Measurements from ENCODE around the gene CELF2. TPM values are rescaled to one million over a fixed set of nuclear protein-coding genes. Genes with fewer than 3 reads are reported as not detected.
"Not testable (repeated sequence)": the region's sequence is repeated elsewhere in the genome, so short reads cannot be mapped to it uniquely, and the experiment has no call there.

Gene CELF2
- polyA plus RNA-seq, 2 donors: 2.2 to 4.0 TPM

DNA sequence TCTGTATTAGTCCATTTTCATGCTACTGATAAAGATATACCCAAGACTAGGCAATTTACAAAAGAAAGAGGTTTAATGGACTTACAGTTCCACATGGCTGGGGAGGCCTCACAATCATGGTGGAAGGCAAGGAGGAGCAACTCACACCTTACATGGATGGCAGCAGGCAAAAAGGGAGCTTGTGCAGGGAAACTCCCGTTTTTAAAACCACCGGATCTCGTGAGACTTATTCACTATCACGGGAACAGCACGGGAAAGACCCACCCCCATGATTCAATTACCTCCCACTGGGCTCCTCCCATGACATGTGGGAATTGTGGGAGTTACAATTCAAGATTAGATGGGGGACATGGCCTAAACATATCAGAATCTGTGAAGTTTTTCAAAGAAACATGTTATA is 329.9 kb downstream of the CELF2 start:
- WGBS, 2 donors: 87 to 96% methylated on average over 5 of the region's 5 CpGs
- H3K4me3 ChIP-seq (ENCODE audit: low read depth in 1 of 2, low read length in 2 of 2); H3K4me1 ChIP-seq (ENCODE audit: control insufficient read depth in 2 of 2, insufficient read depth in 2 of 2, low read length in 1 of 2); H3K27me3 ChIP-seq (ENCODE audit: control insufficient read depth in 1 of 2, insufficient read depth in 2 of 2, low read length in 2 of 2); H3K9me3 ChIP-seq (ENCODE audit: control insufficient read depth in 2 of 2, insufficient read depth in 1 of 2, low read depth in 1 of 2, low read length in 1 of 2); H3K27ac ChIP-seq (ENCODE audit: low read depth in 2 of 2, low read length in 1 of 2); H3K36me3 ChIP-seq (ENCODE audit: control insufficient read depth in 2 of 2, insufficient read depth in 2 of 2, low read length in 1 of 2): not testable (repeated sequence)

- Histone ChIP-seq H3K9me3 (ENCODE audit: control insufficient read depth in 2 of 2, insufficient read depth in 1 of 2, low read depth in 1 of 2, low read length in 1 of 2) (no peaks in the 10 kb centered on the region), H3K27ac (ENCODE audit: low read depth in 2 of 2, low read length in 1 of 2) (no peak overlapping the region), H3K4me3 (ENCODE audit: low read depth in 1 of 2, low read length in 2 of 2) (no peak overlapping the region), H3K27me3 (ENCODE audit: control insufficient read depth in 1 of 2, insufficient read depth in 2 of 2, low read length in 2 of 2) (no peaks in the 10 kb centered on the region), H3K36me3 (ENCODE audit: control insufficient read depth in 2 of 2, insufficient read depth in 2 of 2, low read length in 1 of 2) (no peaks in the 10 kb centered on the region), H3K4me1 (ENCODE audit: control insufficient read depth in 2 of 2, insufficient read depth in 2 of 2, low read length in 1 of 2) (no peaks in the 10 kb centered on the region)
- 92 to 96% methylated on average over 9 of the region's 9 CpGs for WGBS, 2 donors
Measured at GRCh38 chr10:11351801-11352200, 334.1 kb downstream of the CELF2 start.

DNA sequence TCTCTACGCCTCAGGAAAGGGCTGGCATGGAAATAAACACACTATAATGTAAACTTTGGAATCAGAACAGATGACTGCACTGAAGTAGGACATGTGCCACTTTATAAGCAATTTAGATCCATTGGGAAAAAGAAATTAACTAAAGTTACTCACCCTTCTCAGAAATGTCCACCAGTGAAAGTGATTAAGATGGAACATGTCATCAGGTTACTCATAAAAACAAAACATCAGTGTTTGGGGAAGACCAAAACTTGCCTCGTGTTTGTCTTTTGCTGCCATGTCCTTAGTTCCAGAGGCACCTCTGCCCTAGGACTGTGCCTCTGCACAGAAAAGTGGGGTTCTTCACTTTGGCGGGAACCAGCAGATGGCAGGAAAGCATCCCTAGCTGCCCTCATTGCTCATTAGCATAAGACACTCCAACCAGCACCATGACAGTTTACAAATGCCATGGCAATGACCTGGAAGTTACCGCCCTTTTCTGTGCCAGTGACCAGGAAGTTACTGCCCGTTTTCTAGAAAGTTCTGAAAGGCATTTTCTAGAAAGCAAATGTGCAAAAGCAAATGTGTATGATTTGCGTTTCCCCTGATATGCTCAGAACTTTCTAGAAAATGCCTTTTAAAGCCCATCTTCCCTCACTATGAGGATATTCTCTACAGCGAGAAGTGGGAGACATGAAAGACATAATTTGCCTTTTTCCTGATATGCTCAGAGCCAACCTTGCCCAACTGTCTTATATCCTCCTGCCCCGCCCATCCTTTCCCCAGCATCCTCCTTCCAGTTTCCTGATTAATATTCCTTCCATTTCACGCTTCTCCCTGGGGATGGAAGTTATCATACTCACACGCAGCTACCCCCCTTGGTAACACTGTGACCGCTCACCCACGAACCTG is 335.6 kb downstream of the CELF2 start:
- Histone ChIP-seq H3K9me3 (ENCODE audit: control insufficient read depth in 2 of 2, insufficient read depth in 1 of 2, low read depth in 1 of 2, low read length in 1 of 2) (no peaks in the 10 kb centered on the region), H3K36me3 (ENCODE audit: control insufficient read depth in 2 of 2, insufficient read depth in 2 of 2, low read length in 1 of 2) (no peaks in the 10 kb centered on the region), H3K4me1 (ENCODE audit: control insufficient read depth in 2 of 2, insufficient read depth in 2 of 2, low read length in 1 of 2) (no peaks in the 10 kb centered on the region), H3K4me3 (ENCODE audit: low read depth in 1 of 2, low read length in 2 of 2) (no peak overlapping the region), H3K27me3 (ENCODE audit: control insufficient read depth in 1 of 2, insufficient read depth in 2 of 2, low read length in 2 of 2) (no peaks in the 10 kb centered on the region), H3K27ac (ENCODE audit: low read depth in 2 of 2, low read length in 1 of 2) (no peak overlapping the region)
- 87 to 90% methylated on average over 12 of the region's 12 CpGs for WGBS, 2 donors

DNA sequence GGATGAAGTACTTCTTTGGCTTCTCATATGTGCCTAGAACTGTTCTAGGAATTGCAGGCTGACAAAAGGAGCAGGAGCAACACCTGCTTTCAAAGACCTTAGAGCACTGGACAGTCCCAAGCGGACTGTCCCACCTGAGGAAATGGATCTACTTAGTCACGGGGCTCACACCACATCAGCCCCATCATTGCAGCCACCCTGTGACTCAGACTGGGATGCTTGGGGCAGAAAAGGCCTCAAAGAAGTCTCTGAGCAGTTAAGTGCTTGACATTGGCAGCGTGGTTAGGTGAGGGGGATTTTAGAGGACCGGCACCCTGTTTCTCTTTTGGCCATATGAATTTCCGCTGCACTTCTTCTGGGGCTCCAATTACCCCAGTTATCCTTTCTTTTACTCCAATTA is 337.2 kb downstream of the CELF2 start:
- H3K36me3 ChIP-seq (ENCODE audit: control insufficient read depth in 2 of 2, insufficient read depth in 2 of 2, low read length in 1 of 2): no peaks in the 10 kb centered on the region
- no peaks in the 10 kb centered on the region for H3K27me3 ChIP-seq (ENCODE audit: control insufficient read depth in 1 of 2, insufficient read depth in 2 of 2, low read length in 2 of 2)
- no peaks in the 10 kb centered on the region for H3K9me3 ChIP-seq (ENCODE audit: control insufficient read depth in 2 of 2, insufficient read depth in 1 of 2, low read depth in 1 of 2, low read length in 1 of 2)
- H3K27ac ChIP-seq (ENCODE audit: low read depth in 2 of 2, low read length in 1 of 2): no peak overlapping the region
- no peaks in the 10 kb centered on the region for H3K4me1 ChIP-seq (ENCODE audit: control insufficient read depth in 2 of 2, insufficient read depth in 2 of 2, low read length in 1 of 2)
- 83 to 94% methylated on average over 5 of the region's 5 CpGs for WGBS, 2 donors
- no peak overlapping the region for H3K4me3 ChIP-seq (ENCODE audit: low read depth in 1 of 2, low read length in 2 of 2)

- WGBS, 2 donors: 64 to 70% methylated on average over 7 of the region's 7 CpGs
- H3K27me3 ChIP-seq (ENCODE audit: control insufficient read depth in 1 of 2, insufficient read depth in 2 of 2, low read length in 2 of 2): no peaks in the 10 kb centered on the region
- H3K27ac ChIP-seq (ENCODE audit: low read depth in 2 of 2, low read length in 1 of 2): no peak overlapping the region
- no peak overlapping the region for H3K4me3 ChIP-seq (ENCODE audit: low read depth in 1 of 2, low read length in 2 of 2)
- no peaks in the 10 kb centered on the region for H3K9me3 ChIP-seq (ENCODE audit: control insufficient read depth in 2 of 2, insufficient read depth in 1 of 2, low read depth in 1 of 2, low read length in 1 of 2)
- no peaks in the 10 kb centered on the region for H3K36me3 ChIP-seq (ENCODE audit: control insufficient read depth in 2 of 2, insufficient read depth in 2 of 2, low read length in 1 of 2)
- no peaks in the 10 kb centered on the region for H3K4me1 ChIP-seq (ENCODE audit: control insufficient read depth in 2 of 2, insufficient read depth in 2 of 2, low read length in 1 of 2)
Measured at GRCh38 chr10:11355592-11355991, 337.9 kb downstream of the CELF2 start.

DNA sequence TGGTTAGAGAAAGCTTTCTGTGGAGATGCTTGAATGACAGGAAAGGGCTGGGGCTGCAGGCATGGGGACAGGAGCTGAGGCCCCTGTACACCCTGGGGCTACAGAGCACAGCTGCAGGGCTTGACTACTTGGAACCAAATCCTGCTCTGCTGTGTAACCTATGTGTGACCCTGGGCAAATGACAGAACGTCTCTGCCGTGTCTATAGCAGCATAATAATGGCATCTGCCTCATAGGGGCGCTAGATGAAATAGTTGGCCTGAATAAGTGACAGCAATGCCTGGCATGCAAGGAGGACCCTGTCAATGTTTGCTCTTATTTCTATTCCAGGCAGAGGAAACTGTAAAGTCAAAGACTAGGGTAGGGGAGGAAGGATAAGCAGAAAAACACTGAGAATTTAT is 339.8 kb downstream of the CELF2 start:
- 58 to 66% methylated on average over 3 of the region's 3 CpGs for WGBS, 2 donors
- Histone ChIP-seq H3K36me3 (ENCODE audit: control insufficient read depth in 2 of 2, insufficient read depth in 2 of 2, low read length in 1 of 2) (no peaks in the 10 kb centered on the region), H3K27ac (ENCODE audit: low read depth in 2 of 2, low read length in 1 of 2) (no peak overlapping the region), H3K27me3 (ENCODE audit: control insufficient read depth in 1 of 2, insufficient read depth in 2 of 2, low read length in 2 of 2) (no peaks in the 10 kb centered on the region), H3K9me3 (ENCODE audit: control insufficient read depth in 2 of 2, insufficient read depth in 1 of 2, low read depth in 1 of 2, low read length in 1 of 2) (no peaks in the 10 kb centered on the region), H3K4me1 (ENCODE audit: control insufficient read depth in 2 of 2, insufficient read depth in 2 of 2, low read length in 1 of 2) (no peaks in the 10 kb centered on the region), H3K4me3 (ENCODE audit: low read depth in 1 of 2, low read length in 2 of 2) (no peak overlapping the region)

GRCh38 chr10:11358011-11358410 is 340.3 kb downstream of the CELF2 start:
- H3K27me3 ChIP-seq (ENCODE audit: control insufficient read depth in 1 of 2, insufficient read depth in 2 of 2, low read length in 2 of 2): no peaks in the 10 kb centered on the region
- no peaks in the 10 kb centered on the region for H3K9me3 ChIP-seq (ENCODE audit: control insufficient read depth in 2 of 2, insufficient read depth in 1 of 2, low read depth in 1 of 2, low read length in 1 of 2)
- H3K36me3 ChIP-seq (ENCODE audit: control insufficient read depth in 2 of 2, insufficient read depth in 2 of 2, low read length in 1 of 2): no peaks in the 10 kb centered on the region
- H3K27ac ChIP-seq (ENCODE audit: low read depth in 2 of 2, low read length in 1 of 2): no peak overlapping the region
- no peaks in the 10 kb centered on the region for H3K4me1 ChIP-seq (ENCODE audit: control insufficient read depth in 2 of 2, insufficient read depth in 2 of 2, low read length in 1 of 2)
- H3K4me3 ChIP-seq (ENCODE audit: low read depth in 1 of 2, low read length in 2 of 2): no peak overlapping the region
- 82% methylated on average over 3 of the region's 3 CpGs for WGBS, 2 donors

DNA sequence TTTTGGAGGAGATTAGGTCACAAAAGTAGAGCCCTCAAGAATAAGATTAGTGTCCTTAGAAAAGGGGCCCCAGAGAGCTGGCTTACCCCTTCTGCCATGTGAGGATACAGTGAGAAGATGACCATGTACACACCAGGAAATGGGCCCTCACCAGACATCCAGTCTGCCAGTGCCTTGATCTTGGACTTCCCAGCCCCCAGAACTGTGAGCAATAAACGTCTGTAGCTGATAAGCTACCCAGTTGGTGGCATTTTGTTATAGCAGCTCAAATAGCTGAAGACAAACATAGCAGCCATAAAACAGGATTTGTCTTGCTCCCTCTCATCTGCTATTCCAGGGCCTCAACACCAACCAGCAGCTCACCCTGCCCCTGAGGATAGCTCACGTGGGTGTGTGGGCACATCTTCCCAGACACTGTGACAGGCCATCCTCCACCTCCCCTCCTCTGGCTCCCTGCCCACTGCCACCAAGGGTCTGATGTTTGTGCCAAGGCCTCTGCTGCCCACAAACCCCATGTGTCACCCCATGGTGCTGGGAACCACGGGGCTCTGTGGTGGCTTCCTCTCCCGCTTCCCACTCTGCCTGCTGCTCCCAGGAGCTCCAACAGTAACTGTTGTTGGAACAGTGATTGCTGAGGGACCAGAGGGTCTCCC is 341.4 kb downstream of the CELF2 start:
- WGBS, 2 donors: 67 to 86% methylated on average over 4 of the region's 4 CpGs
- no peaks in the 10 kb centered on the region for H3K4me1 ChIP-seq (ENCODE audit: control insufficient read depth in 2 of 2, insufficient read depth in 2 of 2, low read length in 1 of 2)
- H3K9me3 ChIP-seq (ENCODE audit: control insufficient read depth in 2 of 2, insufficient read depth in 1 of 2, low read depth in 1 of 2, low read length in 1 of 2): no peaks in the 10 kb centered on the region
- H3K4me3 ChIP-seq (ENCODE audit: low read depth in 1 of 2, low read length in 2 of 2): no peak overlapping the region
- no peak overlapping the region for H3K27ac ChIP-seq (ENCODE audit: low read depth in 2 of 2, low read length in 1 of 2)
- no peaks in the 10 kb centered on the region for H3K36me3 ChIP-seq (ENCODE audit: control insufficient read depth in 2 of 2, insufficient read depth in 2 of 2, low read length in 1 of 2)
- no peaks in the 10 kb centered on the region for H3K27me3 ChIP-seq (ENCODE audit: control insufficient read depth in 1 of 2, insufficient read depth in 2 of 2, low read length in 2 of 2)

GRCh38 chr10:11359869-11360268 is 342.2 kb downstream of the CELF2 start:
- Histone ChIP-seq H3K4me1 (ENCODE audit: control insufficient read depth in 2 of 2, insufficient read depth in 2 of 2, low read length in 1 of 2) (no peaks in the 10 kb centered on the region), H3K27ac (ENCODE audit: low read depth in 2 of 2, low read length in 1 of 2) (no peak overlapping the region), H3K4me3 (ENCODE audit: low read depth in 1 of 2, low read length in 2 of 2) (no peak overlapping the region), H3K9me3 (ENCODE audit: control insufficient read depth in 2 of 2, insufficient read depth in 1 of 2, low read depth in 1 of 2, low read length in 1 of 2) (no peaks in the 10 kb centered on the region), H3K36me3 (ENCODE audit: control insufficient read depth in 2 of 2, insufficient read depth in 2 of 2, low read length in 1 of 2) (no peaks in the 10 kb centered on the region), H3K27me3 (ENCODE audit: control insufficient read depth in 1 of 2, insufficient read depth in 2 of 2, low read length in 2 of 2) (no peaks in the 10 kb centered on the region)
- WGBS, 2 donors: 94 to 95% methylated on average over 3 of the region's 3 CpGs

- H3K4me3 ChIP-seq (ENCODE audit: low read depth in 1 of 2, low read length in 2 of 2): no peak overlapping the region
- no peaks in the 10 kb centered on the region for H3K9me3 ChIP-seq (ENCODE audit: control insufficient read depth in 2 of 2, insufficient read depth in 1 of 2, low read depth in 1 of 2, low read length in 1 of 2)
- no peaks in the 10 kb centered on the region for H3K4me1 ChIP-seq (ENCODE audit: control insufficient read depth in 2 of 2, insufficient read depth in 2 of 2, low read length in 1 of 2)
- no peak overlapping the region for H3K27ac ChIP-seq (ENCODE audit: low read depth in 2 of 2, low read length in 1 of 2)
- 87 to 90% methylated on average over 7 of the region's 7 CpGs for WGBS, 2 donors
- no peaks in the 10 kb centered on the region for H3K36me3 ChIP-seq (ENCODE audit: control insufficient read depth in 2 of 2, insufficient read depth in 2 of 2, low read length in 1 of 2)
- no peaks in the 10 kb centered on the region for H3K27me3 ChIP-seq (ENCODE audit: control insufficient read depth in 1 of 2, insufficient read depth in 2 of 2, low read length in 2 of 2)
Measured at GRCh38 chr10:11363497-11363896, 345.8 kb downstream of the CELF2 start.
